Anterior cingulate cortex (tissue), 58 donors: ENCODE results near the gene NPHS1.

Source experiments
- DNase-seq, 58 donors: peaks; one replicate each; lab custom pipeline; 2025; lab: John Stamatoyannopoulos, UW

The NPHS1 gene

GRCh38 chr19:35792312-35792711 is 60.0 kb downstream of the NPHS1 start:
- no peak for DNase-seq

GRCh38 chr19:35791814-35792279 is 60.5 kb downstream of the NPHS1 start:
- DNase-seq = no peak

- DNase-seq = no peak
Observed at GRCh38 chr19:35790981-35791813, 61.1 kb downstream of the NPHS1 start.

GRCh38 chr19:35789978-35790944 is 62.0 kb downstream of the NPHS1 start:
- no peak for DNase-seq

- DNase-seq = no peak
Observed at GRCh38 chr19:35789195-35789977, 62.9 kb downstream of the NPHS1 start.

GRCh38 chr19:35788205-35788960 is 63.9 kb downstream of the NPHS1 start:
- DNase-seq = no peak

- DNase-seq = no peak
Observed at GRCh38 chr19:35787227-35787799, 65.0 kb downstream of the NPHS1 start.

- DNase-seq = no peak
Observed at GRCh38 chr19:35786299-35787160, 65.8 kb downstream of the NPHS1 start.

- DNase-seq = no peak
Observed at GRCh38 chr19:35785339-35785627, 67.0 kb downstream of the NPHS1 start.

- DNase-seq = no peak
Observed at GRCh38 chr19:35784503-35785338, 67.6 kb downstream of the NPHS1 start.

- no peak for DNase-seq
Observed at GRCh38 chr19:35783469-35784434, 68.6 kb downstream of the NPHS1 start.

- no peak for DNase-seq
Observed at GRCh38 chr19:35782589-35782988, 69.7 kb downstream of the NPHS1 start.

- DNase-seq = no peak
Observed at GRCh38 chr19:35781650-35782049, 70.7 kb downstream of the NPHS1 start.

GRCh38 chr19:35780717-35781116 is 71.6 kb downstream of the NPHS1 start:
- DNase-seq = no peak

- DNase-seq = no peak
Observed at GRCh38 chr19:35780058-35780457, 72.2 kb downstream of the NPHS1 start.

GRCh38 chr19:35779033-35779432 is 73.3 kb downstream of the NPHS1 start:
- peak in 2 of 58 donors; percentile 20 to 24 for DNase-seq
